ENCODE data around the gene FBXO11.

- TF ChIP-seq CTCF (conservative IDR thresholded peaks at IDR 0.05) (no peak), EZH2 (IDR thresholded peaks at IDR 0.05; ENCODE audit: low read depth) (no peak)
These were observed 6.1 kb downstream of the FBXO11 start for GRCh38 chr2:47899915-47900816.

Measured in PC-9 (cell line).